B cell (primary cell): Measurements from ENCODE around the gene CRTC1. TPM values are rescaled to one million over a fixed set of nuclear protein-coding genes. Genes with fewer than 3 reads are reported as not detected.

Experiments used
- ATAC-seq: fragments of 200-7000 bp; cut with Tn5 transposase; one replicate; pipeline ENCODE4 v1.10.0; 2021; ENCODE audit warnings: low read depth, mild to moderate bottlenecking, moderate number of reproducible peaks, moderate library complexity
- CTCF ChIA-PET: fragments of 350-600 bp; sonication (Branson Sonifier 250); formaldehyde crosslinking; loops from one replicate; lab custom pipeline; 2021; ENCODE audit warnings: antibody characterized with exemption, inconsistent platforms; lab: Charles Lee
- POLR2A ChIA-PET: fragments of 350-600 bp; sonication (Branson Sonifier 250); formaldehyde crosslinking; loops from one replicate; lab custom pipeline; 2021; ENCODE audit warnings: antibody characterized with exemption; lab: Charles Lee
- DNase-seq: peaks from one replicate; pipeline ENCODE4 v3.0.0; 2013
- H2AFZ ChIP-seq: 2 replicates; pipeline ENCODE4 v1.6.1; 2012; ENCODE audit warnings: mild to moderate bottlenecking, low read depth, low read length; ENCODE audit not compliant: insufficient read depth, poor library complexity, severe bottlenecking
- H3K27ac ChIP-seq, 2 donors: 1 replicate in 1 of 2; 2 replicates in 1 of 2; pipeline ENCODE4 v1.5.1; 2012 to 2013; ENCODE audit warnings: low read length in 2 of 2, mild to moderate bottlenecking in 2 of 2, moderate library complexity in 1 of 2
- H3K27me3 ChIP-seq, 4 experiments: fragments of 200-600 bp in 1 of 4; sonication (generic) in 1 of 4; replicated peaks in 1 of 4; 1 replicate in 2 of 4; 2 replicates in 2 of 4; pipeline versions ENCODE4 v1.6.1 to v1.7.0; 2013 to 2016; ENCODE audit warnings: low read length in 3 of 4, mild to moderate bottlenecking in 2 of 4, mixed read lengths in 1 of 4, moderate library complexity in 1 of 4; ENCODE audit not compliant: insufficient read depth in 4 of 4, control insufficient read depth in 3 of 4; ENCODE audit errors: control extremely low read depth in 1 of 4
- H3K36me3 ChIP-seq, 2 experiments: replicated peaks in 1 of 2; 1 replicate in 1 of 2; 2 replicates in 1 of 2; pipeline versions ENCODE4 v1.6.1 to v1.7.1; 2013; ENCODE audit warnings: low read length in 1 of 2; ENCODE audit not compliant: insufficient read depth in 2 of 2, control insufficient read depth in 1 of 2; ENCODE audit errors: control extremely low read depth in 1 of 2, extremely low read depth in 1 of 2
- H3K4me1 ChIP-seq, 2 donors: fragments of 200-600 bp in 1 of 2; sonication (generic) in 1 of 2; 1 replicate in 1 of 2; 2 replicates in 1 of 2; pipeline versions ENCODE4 v1.5.1 to v1.6.1; 2013 to 2017; ENCODE audit warnings: low read length in 2 of 2; ENCODE audit not compliant: control insufficient read depth in 2 of 2, insufficient read depth in 2 of 2
- H3K4me2 ChIP-seq: replicated peaks from 2 replicates; pipeline ENCODE3; 2012; ENCODE audit warnings: mild to moderate bottlenecking, low read depth, low read length; ENCODE audit not compliant: poor library complexity, severe bottlenecking
- H3K4me3 ChIP-seq, 5 experiments: fragments of 200-600 bp in 1 of 5; sonication (generic) in 1 of 5; 1 replicate in 3 of 5; 2 replicates in 2 of 5; pipeline versions ENCODE4 v1.5.1 to v1.7.0; 2011 to 2016; ENCODE audit warnings: low read length in 4 of 5, mild to moderate bottlenecking in 4 of 5, low read depth in 2 of 5, control low read depth in 1 of 5, moderate library complexity in 1 of 5; ENCODE audit not compliant: insufficient read depth in 1 of 5; ENCODE audit errors: control extremely low read depth in 1 of 5, extremely low read depth in 1 of 5
- H3K79me2 ChIP-seq: fragments of 200-600 bp; sonication (generic); one replicate; pipeline ENCODE4 v1.6.0; 2016; ENCODE audit warnings: low read length; ENCODE audit not compliant: control insufficient read depth, insufficient read depth
- H3K9ac ChIP-seq: fragments of 200-600 bp; sonication (generic); 2 replicates; pipeline ENCODE4 v1.6.1; 2017; ENCODE audit warnings: mild to moderate bottlenecking, low read length, moderate library complexity
- H3K9me3 ChIP-seq, 3 donors: one replicate each; pipeline versions ENCODE4 v1.6.1 to v1.7.1; 2013; ENCODE audit warnings: low read length in 2 of 3; ENCODE audit not compliant: control insufficient read depth in 2 of 3, insufficient read depth in 1 of 3; ENCODE audit errors: control extremely low read depth in 1 of 3
- H4K20me1 ChIP-seq: 2 replicates; pipeline ENCODE4 v1.6.0; 2012; ENCODE audit warnings: mild to moderate bottlenecking, low read length; ENCODE audit not compliant: insufficient read depth, control insufficient read depth, poor library complexity, severe bottlenecking
- H3K27ac Mint-ChIP-seq: one replicate; pipeline ENCODE4 v1.8.0; 2021; ENCODE audit warnings: mixed read lengths
- H3K27me3 Mint-ChIP-seq: one replicate; pipeline ENCODE4 v1.8.0; 2021; ENCODE audit warnings: mixed read lengths
- H3K4me1 Mint-ChIP-seq: one replicate; pipeline ENCODE4 v1.8.0; 2021; ENCODE audit warnings: mixed read lengths
- H3K4me3 Mint-ChIP-seq: one replicate; pipeline ENCODE4 v1.8.0; 2021; ENCODE audit warnings: mixed read lengths
- H3K9me3 Mint-ChIP-seq: one replicate; pipeline ENCODE4 v1.8.0; 2022; ENCODE audit warnings: mixed read lengths; ENCODE audit not compliant: insufficient read depth
- EZH2 ChIP-seq: IDR thresholded peaks from 2 replicates; pipeline ENCODE4 v1.6.1; 2012; ENCODE audit warnings: borderline replicate concordance, low read depth, mild to moderate bottlenecking, moderate library complexity, low read length; ENCODE audit not compliant: insufficient read depth, poor library complexity, severe bottlenecking
- WGBS: methylation state at CpG from one replicate; pipeline ENCODE4 v1.1.5; 2013; ENCODE audit warnings: missing lambda C conversion rate; ENCODE audit not compliant: insufficient coverage; 5-methylcytosine and 5-hydroxymethylcytosine counted together
- intact Hi-C: fragments of 100-400 bp; cut with micrococcal nuclease; formaldehyde crosslinking; loops from one replicate; pipeline ENCODE4 v1.10.0; 2022
- polyA plus RNA-seq: library from polyadenylated mRNA; depleted of rRNA; stranded (reverse); fragments of >200 nt; gene quantifications from 2 replicates; pipeline ENCODE4 v1.2.3, GENCODE V29; 2012
- total RNA-seq, 2 donors: library from RNA; stranded (reverse); fragments of 120-200 nt in 1 of 2; gene quantifications; 1 replicate in 1 of 2; 2 replicates in 1 of 2; pipeline versions ENCODE4 v1.2.3 to v1.2.4, GENCODE V29; 2013 to 2022
- TF ChIP-seq, protein P1 (sequence below): fragments of 200-600 bp; IDR thresholded peaks from one replicate; pipeline ENCODE4 v1.8.0; 2022; ENCODE audit warnings: antibody characterized with exemption, mild to moderate bottlenecking

Gene CRTC1
- total and polyA plus RNA-seq, 2 donors (not counting 1 experiment from before 2014, with no cell fraction given) = 15.9 to 30.1 TPM

DNA sequence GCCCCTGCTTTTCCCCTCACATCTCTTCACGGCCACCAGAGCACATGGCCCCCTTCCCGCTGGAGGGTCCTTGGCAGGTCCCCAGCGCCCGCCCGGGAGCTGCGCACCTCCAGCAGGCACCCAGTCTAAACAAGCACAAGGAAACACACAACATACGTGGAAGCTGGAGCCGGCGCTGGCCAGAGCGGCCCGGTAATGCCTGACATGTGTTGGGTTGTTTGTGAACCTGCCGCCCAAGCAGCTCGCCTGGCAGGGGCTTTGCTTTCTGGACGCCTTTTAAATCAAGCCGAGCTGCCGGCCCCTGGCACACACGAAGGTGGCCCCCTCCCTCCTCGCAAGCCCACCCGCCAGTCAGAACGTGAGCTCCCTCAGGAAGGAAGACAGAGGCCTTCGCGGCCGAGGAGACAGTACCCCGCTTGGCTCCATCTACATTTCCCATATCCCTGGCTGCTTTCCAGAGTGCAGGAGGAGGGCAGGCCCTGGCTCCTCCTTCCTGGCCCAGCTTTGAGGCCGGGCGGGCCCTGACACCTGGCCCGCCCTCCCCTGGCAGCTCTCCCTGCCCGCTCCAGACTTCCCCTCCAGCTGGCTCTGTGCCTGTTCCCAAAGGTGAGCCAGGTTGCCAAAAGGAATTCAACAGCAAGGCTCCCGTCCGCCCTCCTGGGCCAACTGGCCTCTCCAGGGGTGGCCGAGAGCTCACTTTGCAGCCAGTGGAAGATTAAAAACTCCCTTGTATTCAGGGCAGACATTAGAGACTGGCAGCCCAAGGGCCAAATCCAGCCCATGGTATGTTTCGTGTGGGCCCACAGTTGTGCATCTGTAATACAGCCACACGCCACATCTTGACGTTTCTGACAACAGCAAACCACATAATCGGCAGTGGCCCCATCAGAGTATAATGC is 78.9 kb downstream of the CRTC1 start:
- Histone ChIP-seq H2AFZ (no peak overlapping the region), H3K36me3 (no peaks in the 10 kb centered on the region), H3K27ac (no peak overlapping the region), H3K9me3 (no peaks in the 10 kb centered on the region), H3K4me1 (peaks cover 0 to 9% of the 10 kb centered on the region in 2 donors), H3K27me3 (no peaks in the 10 kb centered on the region), H4K20me1 (no peaks in the 10 kb centered on the region), H3K4me3 (no peak overlapping the region), H3K9ac (no peak overlapping the region), H3K79me2 (no peaks in the 10 kb centered on the region), H3K4me2 (no peak overlapping the region)
- intact Hi-C loops = no loop called here
- H3K9me3 Mint-ChIP-seq = no peaks in the 10 kb centered on the region
- no peaks in the 10 kb centered on the region for H3K4me1 Mint-ChIP-seq
- DNase-seq = no peak
- 77% methylated on average over 29 of the region's 35 CpGs for WGBS
- ATAC-seq = no peak
- no peak overlapping the region for H3K27ac Mint-ChIP-seq
- no peak for TF ChIP-seq EZH2
- TF ChIP-seq, protein P1, sequence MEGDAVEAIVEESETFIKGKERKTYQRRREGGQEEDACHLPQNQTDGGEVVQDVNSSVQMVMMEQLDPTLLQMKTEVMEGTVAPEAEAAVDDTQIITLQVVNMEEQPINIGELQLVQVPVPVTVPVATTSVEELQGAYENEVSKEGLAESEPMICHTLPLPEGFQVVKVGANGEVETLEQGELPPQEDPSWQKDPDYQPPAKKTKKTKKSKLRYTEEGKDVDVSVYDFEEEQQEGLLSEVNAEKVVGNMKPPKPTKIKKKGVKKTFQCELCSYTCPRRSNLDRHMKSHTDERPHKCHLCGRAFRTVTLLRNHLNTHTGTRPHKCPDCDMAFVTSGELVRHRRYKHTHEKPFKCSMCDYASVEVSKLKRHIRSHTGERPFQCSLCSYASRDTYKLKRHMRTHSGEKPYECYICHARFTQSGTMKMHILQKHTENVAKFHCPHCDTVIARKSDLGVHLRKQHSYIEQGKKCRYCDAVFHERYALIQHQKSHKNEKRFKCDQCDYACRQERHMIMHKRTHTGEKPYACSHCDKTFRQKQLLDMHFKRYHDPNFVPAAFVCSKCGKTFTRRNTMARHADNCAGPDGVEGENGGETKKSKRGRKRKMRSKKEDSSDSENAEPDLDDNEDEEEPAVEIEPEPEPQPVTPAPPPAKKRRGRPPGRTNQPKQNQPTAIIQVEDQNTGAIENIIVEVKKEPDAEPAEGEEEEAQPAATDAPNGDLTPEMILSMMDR = no peak
- no peaks in the 10 kb centered on the region for H3K27me3 Mint-ChIP-seq
- no peak overlapping the region for H3K4me3 Mint-ChIP-seq
- ChIA-PET POLR2A (no interaction called here), CTCF (no interaction called here)
